Right ventricle myocardium superior (tissue), 1 donor: ENCODE measurements around the gene TTLL4. TPM values are rescaled to one million over a fixed set of nuclear protein-coding genes. Genes with fewer than 3 reads are reported as not detected.
"Not testable (repeated sequence)": the region's sequence is repeated elsewhere in the genome, so short reads cannot be mapped to it uniquely, and the experiment has no call there.

Experiments used
- ATAC-seq: fragments of 200-7000 bp; cut with Tn5 transposase; one replicate; pipeline ENCODE4 v1.9.1; 2020; ENCODE audit warnings: mild to moderate bottlenecking; ENCODE audit not compliant: poor library complexity
- DNase-seq: peaks from one replicate; pipeline ENCODE4 v3.0.0-alpha.2; 2020
- intact Hi-C: fragments of 100-400 bp; cut with DNase I; formaldehyde crosslinking; loops from one replicate; pipeline ENCODE4 v1.11.2; 2022
- total RNA-seq: library from RNA; stranded (reverse); fragmentation: NEBNext Ultra II Directional; extraction: Animal tissue kit (Norgen Biotek cat#: 25700); gene quantifications from one replicate; pipeline ENCODE4 v1.2.1, GENCODE V29; 2021
- donor health status: DM: no; HTN: yes; CAD: no; lungs with severe emphysema.

TTLL4 gene
- total RNA-seq, 1 donor from 2014 or later, result 5.6 TPM

DNA sequence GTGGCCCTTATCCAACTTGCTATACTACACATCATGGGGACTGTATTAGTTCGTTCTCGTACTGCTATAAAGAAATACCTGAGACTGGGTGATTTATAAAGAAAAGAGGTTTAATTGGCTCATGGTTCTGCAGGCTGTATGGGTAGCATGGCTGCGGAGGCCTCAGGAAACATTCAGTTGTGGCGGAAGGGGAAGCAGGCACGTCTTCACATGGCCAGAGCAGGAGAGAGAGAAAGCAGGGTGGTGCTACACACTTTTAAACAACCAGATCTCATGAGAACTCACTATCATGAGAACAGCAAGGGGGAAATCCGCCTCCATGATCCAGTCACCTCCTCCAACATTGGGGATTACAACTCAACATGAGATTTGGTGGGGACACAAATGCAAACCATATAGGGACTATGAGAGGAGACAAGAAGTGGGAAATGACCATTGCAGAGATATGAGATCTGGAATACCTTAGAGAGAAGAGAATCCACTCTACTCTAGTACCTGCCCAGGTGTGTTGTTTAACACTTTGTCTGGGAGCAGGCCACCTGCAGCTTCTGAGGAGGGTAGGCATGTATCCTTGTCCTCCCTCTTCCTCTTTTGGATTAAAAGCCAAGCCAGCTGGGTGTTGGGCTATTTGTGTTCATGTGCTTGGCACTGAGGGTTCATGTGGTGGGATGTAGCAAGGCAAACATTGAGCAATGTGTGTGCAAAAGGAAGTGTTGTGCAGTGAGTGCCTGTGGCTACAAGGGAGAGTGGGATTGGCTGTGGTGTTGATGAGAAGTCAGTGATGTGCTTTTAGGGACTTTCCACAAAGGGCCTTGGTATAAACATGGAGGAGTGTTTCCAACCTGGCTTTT, 22.8 kb downstream of the TTLL4 start:
- DNase-seq, result no peak
- ATAC-seq, result peak; percentile 53
- intact Hi-C loops, result no loop called here

GRCh38 chr2:218734190-218734975, 23.7 kb downstream of the TTLL4 start:
- ATAC-seq, result no peak
- intact Hi-C loops, result no loop called here
- DNase-seq, result no peak

- intact Hi-C loops, result no loop called here
- no peak for DNase-seq
- ATAC-seq, result no peak
Observed at GRCh38 chr2:218736531-218736930, 25.9 kb downstream of the TTLL4 start.

DNA sequence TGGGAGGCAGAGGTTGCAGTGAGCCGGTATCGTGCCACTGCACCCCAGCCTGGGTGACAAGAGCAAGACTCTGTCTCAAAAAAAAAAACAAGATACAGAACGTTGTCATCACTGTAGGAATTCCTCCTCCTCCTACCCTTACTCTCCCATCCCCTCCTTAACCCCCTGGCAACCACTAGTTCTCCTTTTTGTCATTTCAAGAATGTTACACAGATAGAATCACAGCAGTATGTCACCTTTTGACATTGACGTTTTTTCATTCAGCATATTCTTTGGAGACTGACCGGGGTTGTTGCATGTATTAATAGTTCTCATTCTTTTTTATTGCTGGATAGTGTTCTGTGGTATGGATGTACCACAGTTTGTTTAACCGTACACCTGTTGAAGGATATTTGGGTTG, 32.4 kb downstream of the TTLL4 start:
- DNase-seq (no peak), ATAC-seq (no peak)
- intact Hi-C loops, result no loop called here

DNA sequence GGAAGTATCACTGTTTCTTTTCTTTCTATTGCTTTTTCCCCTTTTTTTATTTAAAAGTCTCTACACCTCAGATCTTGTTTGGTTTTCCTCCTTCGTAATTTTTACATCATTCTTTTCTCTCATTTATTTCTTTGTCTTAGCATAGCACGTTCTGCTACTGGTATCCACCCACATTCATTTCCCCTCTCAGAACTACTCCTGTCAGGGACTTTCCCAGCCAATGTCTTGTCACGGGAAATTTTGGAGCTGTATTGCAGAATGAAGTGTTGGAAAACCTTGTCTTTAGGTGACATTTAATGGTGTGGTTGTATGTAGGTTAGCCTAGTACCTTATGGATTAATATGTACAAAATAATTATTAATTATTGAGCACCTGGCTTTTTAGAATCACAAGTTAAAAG, 34.0 kb downstream of the TTLL4 start:
- no peak for ATAC-seq
- intact Hi-C loops, result no loop called here

GRCh38 chr2:218745160-218745558, 34.5 kb downstream of the TTLL4 start:
- ATAC-seq (peak; percentile 63), DNase-seq (no peak)
- intact Hi-C loops, result no loop called here

More for the DNA sequence above, 34.0 kb downstream of the TTLL4 start:
- no peak for DNase-seq

- intact Hi-C loops, result no loop called here
- DNase-seq (peak; percentile 87), ATAC-seq (peak; percentile 96)
Observed at GRCh38 chr2:218745559-218746469, 35.2 kb downstream of the TTLL4 start.

- intact Hi-C loops, result no loop called here
- no peak for DNase-seq
- ATAC-seq, result no peak
Observed at GRCh38 chr2:218746470-218746795, 35.8 kb downstream of the TTLL4 start.

DNA sequence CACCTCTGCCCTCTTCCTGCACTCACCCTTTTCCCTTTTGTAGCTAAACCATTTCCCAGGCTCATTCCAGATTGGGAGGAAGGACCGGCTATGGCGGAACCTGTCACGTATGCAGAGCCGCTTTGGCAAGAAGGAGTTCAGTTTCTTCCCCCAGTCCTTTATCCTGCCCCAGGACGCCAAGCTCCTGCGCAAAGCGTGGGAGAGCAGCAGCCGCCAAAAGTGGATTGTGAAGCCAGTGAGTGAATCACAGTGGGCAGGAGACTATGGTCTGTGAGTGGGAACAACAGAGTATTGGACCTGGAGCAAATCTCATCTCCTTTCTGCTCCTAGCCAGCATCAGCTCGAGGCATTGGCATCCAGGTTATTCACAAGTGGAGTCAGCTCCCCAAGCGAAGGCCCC, 36.3 kb downstream of the TTLL4 start:
- DNase-seq, result peak; percentile 47
- intact Hi-C loops, result no loop called here
- peak; percentile 37 for ATAC-seq

DNA sequence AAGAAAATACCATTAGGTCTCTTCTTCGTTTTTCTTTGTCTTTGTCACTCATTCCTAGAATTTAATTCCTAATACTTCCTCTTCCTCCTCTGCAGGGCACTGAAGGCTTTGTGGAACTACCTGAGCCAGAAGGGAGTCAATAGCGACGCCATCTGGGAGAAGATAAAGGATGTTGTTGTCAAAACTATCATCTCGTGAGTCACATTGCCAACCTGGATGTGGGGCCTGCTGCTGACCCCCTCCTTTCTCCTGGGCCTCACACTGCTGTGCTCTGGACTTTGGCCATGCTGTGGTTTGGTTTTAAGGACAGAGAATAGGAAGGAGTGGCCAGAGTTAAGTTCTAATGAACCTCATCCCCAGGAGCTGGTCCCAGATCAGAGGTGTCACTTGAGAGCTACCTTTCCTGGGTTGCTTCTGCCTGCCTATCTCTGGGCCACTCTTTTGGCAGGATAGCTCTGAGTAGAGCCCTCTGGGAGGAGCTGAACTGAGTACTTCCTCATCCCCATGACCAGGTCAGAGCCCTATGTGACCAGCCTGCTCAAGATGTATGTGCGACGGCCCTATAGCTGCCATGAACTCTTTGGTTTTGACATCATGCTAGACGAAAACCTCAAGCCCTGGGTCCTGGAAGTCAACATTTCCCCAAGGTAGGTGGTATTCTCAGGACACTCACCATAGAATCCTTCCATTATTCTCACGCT, 38.3 kb downstream of the TTLL4 start:
- intact Hi-C loops, result no loop called here
- DNase-seq (no peak), ATAC-seq (no peak)

DNA sequence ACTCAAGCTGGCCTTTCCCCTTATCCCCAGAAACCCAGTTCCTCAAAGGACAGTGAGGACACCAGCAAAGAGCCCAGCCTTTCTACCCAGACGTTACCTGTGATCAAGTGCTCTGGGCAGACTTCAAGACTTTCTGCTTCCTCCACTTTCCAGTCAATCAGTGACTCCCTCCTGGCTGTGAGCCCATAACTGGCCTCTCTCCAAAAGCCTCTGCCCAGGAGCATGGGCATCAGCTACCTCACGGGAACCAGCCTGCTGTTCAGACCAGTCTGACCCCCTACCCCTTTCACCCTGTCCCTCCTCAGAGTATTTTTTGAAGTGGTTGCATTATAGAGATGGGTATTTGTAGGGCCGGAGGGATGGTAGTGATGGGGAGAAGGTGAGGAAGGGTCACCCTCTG, 43.6 kb downstream of the TTLL4 start:
- ATAC-seq (no peak), DNase-seq (no peak)
- intact Hi-C loops, result no loop called here

GRCh38 chr2:218754781-218755180, 44.1 kb downstream of the TTLL4 start:
- no peak for DNase-seq
- ATAC-seq, result no peak
- intact Hi-C loops, result no loop called here

DNA sequence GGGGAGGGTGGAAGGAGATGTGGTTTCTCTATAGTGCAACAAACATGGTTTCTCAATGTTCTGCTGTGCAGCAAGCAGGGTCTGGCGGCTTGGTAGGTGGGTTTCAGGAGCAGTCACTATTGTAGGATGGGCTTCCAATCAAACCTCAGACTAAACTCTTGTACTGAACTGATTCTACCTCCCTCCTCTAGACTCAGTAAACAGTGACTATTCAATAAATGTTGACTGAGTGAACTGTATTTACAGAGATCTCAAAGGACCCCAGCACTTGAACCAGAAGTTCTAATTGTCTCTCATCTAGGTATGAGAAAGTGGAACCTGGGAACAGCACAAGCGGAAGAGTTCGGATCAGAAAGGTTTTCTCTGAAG, 44.5 kb downstream of the TTLL4 start:
- DNase-seq (no peak), ATAC-seq (no peak)
- intact Hi-C loops, result no loop called here

DNA sequence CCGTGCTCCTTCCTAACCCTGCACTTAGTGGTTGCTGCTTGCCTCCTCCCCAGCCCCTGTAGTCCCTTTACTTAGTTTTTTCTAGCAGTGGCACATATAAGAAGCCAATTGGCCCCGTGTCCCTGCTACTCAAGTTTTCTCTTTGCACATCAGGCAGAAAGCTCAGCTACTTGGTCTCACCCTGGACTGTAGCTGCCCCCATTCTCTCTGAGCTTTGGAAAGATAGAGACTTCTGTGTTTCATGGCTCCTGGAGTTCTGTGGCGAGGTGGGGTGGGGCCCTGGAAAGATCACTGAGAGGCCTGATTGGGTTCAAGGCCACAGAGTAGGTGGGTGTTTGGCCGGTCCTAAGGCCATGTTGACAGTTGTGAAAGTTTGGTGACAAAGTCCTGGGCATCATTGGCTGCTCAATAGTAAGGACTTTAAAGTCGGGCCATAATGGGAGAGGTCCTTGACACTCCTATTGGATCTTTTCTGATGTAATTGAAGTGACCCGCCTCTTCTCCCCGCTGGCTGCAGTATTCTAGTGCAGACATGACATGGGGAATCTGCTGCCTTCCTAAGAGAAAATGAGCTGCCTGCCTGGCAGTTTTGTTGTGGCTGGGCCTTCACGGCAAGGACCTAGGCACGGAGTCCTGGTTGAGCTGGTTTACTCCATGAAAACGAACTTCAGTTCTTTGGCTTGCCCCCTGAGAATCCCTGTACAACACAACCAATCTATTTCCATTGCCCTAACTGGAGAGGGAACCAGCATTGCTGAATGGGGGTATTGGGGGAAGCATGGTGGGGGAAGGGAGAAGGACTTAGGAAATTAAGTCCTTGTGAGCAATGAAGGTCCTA, 45.2 kb downstream of the TTLL4 start:
- DNase-seq (no peak), ATAC-seq (no peak)
- intact Hi-C loops, result no loop called here

DNA sequence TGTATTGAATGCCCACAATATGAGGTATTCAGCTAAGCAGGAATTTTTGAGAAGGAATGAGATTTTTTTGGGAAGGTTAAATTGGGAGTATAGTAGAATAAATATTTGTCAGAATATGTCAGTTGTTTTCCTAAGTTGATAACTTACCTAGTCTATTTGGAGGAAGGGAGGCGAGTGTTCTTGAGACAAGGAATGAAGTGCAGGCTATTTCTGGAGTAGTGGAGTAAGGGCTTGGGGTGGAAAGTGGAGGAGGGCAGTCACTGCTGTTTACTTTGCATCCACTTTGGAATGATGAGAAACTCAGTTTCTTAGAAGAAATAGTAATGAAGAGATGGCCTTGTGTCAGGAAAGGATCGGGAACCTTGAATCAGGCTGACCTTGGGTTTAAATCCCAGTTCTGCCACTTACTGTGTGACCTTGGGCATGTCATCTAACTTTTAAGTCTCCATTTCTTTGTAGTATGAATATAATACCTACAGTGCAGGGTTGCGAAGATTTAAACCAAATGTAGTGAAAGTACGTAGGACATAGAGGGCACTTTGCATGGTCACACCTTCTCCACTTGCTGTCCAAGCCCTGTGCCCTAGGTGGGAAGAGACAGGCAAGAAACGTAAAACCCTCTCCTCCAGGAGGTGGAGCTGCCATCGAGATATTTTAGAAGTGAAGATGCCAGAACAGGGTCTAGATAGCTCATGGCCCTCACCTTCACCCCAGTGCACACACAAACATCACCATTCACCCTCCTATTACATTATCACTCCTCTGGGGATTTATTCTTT, 46.2 kb downstream of the TTLL4 start:
- intact Hi-C loops, result no loop called here
- no peak for ATAC-seq
- DNase-seq, result no peak

DNA sequence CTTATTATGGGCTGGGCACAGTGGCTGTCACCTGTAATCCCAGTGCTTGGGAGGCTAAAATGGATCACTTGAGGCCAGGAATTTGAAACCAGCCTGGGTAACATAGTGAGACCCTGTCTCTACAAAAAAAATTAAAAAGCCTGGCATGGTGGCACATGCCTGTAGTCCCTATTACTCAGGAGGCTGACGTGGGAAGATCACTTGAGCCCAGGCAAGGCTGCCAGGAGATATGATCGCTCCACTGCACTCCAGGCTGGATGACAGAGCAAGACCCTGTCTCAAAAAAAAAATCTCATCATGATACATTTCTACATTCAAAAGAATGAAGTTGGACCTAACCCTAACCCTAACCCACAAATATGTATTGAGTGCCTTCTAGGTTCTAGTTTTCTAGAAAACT, 51.2 kb downstream of the TTLL4 start:
- DNase-seq (no peak), ATAC-seq (no peak)
- intact Hi-C loops, result no loop called here

DNA sequence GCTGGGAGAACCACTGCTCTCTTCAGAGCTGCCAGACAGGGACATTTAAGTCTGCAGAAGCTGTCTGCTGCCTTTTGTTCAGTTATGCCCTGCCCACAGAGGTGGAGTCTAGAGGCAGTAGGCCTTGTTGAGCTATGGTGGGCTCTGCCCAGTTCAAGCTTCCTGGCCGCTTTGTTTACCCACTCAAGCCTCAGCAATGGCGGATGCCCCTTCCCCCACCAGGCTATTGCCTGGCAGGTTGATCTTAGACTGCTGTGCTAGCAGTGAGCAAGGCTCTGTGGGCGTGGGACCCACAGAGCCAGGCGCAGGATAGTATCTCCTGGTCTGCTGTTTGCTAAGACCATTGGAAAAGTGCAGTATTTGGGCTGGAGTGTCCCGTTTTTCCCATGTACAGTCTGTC, 62.1 kb downstream of the TTLL4 start:
- DNase-seq, ATAC-seq, intact Hi-C loops: not testable (repeated sequence)
